ENCODE measurements around the gene ASRGL1.

- TF ChIP-seq, protein P1, sequence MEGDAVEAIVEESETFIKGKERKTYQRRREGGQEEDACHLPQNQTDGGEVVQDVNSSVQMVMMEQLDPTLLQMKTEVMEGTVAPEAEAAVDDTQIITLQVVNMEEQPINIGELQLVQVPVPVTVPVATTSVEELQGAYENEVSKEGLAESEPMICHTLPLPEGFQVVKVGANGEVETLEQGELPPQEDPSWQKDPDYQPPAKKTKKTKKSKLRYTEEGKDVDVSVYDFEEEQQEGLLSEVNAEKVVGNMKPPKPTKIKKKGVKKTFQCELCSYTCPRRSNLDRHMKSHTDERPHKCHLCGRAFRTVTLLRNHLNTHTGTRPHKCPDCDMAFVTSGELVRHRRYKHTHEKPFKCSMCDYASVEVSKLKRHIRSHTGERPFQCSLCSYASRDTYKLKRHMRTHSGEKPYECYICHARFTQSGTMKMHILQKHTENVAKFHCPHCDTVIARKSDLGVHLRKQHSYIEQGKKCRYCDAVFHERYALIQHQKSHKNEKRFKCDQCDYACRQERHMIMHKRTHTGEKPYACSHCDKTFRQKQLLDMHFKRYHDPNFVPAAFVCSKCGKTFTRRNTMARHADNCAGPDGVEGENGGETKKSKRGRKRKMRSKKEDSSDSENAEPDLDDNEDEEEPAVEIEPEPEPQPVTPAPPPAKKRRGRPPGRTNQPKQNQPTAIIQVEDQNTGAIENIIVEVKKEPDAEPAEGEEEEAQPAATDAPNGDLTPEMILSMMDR (IDR thresholded peaks at IDR 0.05), result peak in 1 of 3 experiments; percentile 22
- TF ChIP-seq POLR2A (IDR thresholded peaks at IDR 0.05), result no peak
Measured at GRCh38 chr11:62393061-62393611, 55.9 kb downstream of the ASRGL1 start.
